GM18870 (cell line): ENCODE results near the gene C12orf57.

Source experiments
- ATAC-seq: cut with Tn5 transposase; IDR thresholded peaks from one replicate; pipeline ENCODE4 v1.9.1; 2021; ENCODE audit warnings: moderate library complexity; ENCODE audit not compliant: unreplicated experiment

C12orf57 gene

GRCh38 chr12:6917491-6918231, 26.2 kb upstream of the C12orf57 start:
- no peak for ATAC-seq

GRCh38 chr12:6919588-6919987, 24.2 kb upstream of the C12orf57 start:
- no peak for ATAC-seq

- ATAC-seq = no peak
Observed at GRCh38 chr12:6921539-6921938, 22.3 kb upstream of the C12orf57 start.

GRCh38 chr12:6921996-6922946, 21.6 kb upstream of the C12orf57 start:
- no peak for ATAC-seq

- ATAC-seq = no peak
Observed at GRCh38 chr12:6923003-6923732, 20.7 kb upstream of the C12orf57 start.

- no peak for ATAC-seq
Observed at GRCh38 chr12:6923851-6924250, 20.0 kb upstream of the C12orf57 start.

GRCh38 chr12:6925239-6925539, 18.6 kb upstream of the C12orf57 start:
- no peak for ATAC-seq

- no peak for ATAC-seq
Observed at GRCh38 chr12:6925540-6926279, 18.1 kb upstream of the C12orf57 start.

GRCh38 chr12:6927379-6928021, 16.3 kb upstream of the C12orf57 start, which contains the start of gene ATN1:
Gene ATN1 (plus strand): TSS chr12:6927959. CDS start chr12:6934002, 6,043 bp downstream.
- no peak for ATAC-seq

GRCh38 chr12:6928022-6928702, 15.7 kb upstream of the C12orf57 start:
- no peak for ATAC-seq

- ATAC-seq = no peak
Observed at GRCh38 chr12:6928703-6929407, 15.0 kb upstream of the C12orf57 start.

- ATAC-seq = no peak
Observed at GRCh38 chr12:6929466-6930452, 14.1 kb upstream of the C12orf57 start.

GRCh38 chr12:6932766-6933165, 11.1 kb upstream of the C12orf57 start:
- ATAC-seq = no peak

GRCh38 chr12:6934110-6934509, 9.7 kb upstream of the C12orf57 start:
- ATAC-seq = no peak

GRCh38 chr12:6935371-6936193, 8.2 kb upstream of the C12orf57 start:
- ATAC-seq = no peak

- ATAC-seq = no peak
Observed at GRCh38 chr12:6936194-6936635, 7.6 kb upstream of the C12orf57 start.
